ENCODE measurements around the gene CALY. TPM values are rescaled to one million over a fixed set of nuclear protein-coding genes. Genes with fewer than 3 reads are reported as not detected.

CALY gene
- total RNA-seq, 2 experiments from 2014 or later: 3.8 to 3.9 TPM

DNA sequence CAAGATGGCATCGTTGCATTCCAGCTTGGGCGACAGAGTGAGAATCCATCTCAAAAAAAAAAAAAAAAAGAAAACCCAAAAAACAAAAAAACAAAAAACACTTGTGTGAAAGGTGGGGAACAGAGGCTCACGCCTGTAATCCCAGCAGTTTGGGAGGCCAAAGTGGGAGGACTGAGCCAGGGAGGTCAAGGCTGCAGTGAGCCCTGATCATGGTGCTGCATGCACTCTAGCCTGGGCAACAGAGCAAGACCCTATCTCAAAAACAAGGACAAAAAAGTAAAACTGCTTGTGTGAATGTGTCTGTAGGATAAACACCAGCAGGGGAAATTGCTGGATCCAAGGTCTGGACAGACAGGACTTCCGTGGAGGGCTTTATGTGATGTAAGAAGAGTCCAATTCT lies 46.9 kb upstream of the CALY start:
- no peak for DNase-seq
- H3K4me1 Mint-ChIP-seq (ENCODE audit: low read depth): peaks cover 10% of the 10 kb centered on the region
- intact Hi-C loops (cut with DNase I, micrococcal nuclease): no loop called here
- no peak overlapping the region for H3K27ac Mint-ChIP-seq
- ATAC-seq (ENCODE audit: poor library complexity): no peak
- no peaks in the 10 kb centered on the region for H3K36me3 Mint-ChIP-seq (ENCODE audit: low read depth)
- no peaks in the 10 kb centered on the region for H3K27me3 Mint-ChIP-seq
- no peak overlapping the region for H3K4me3 Mint-ChIP-seq
- TF ChIP-seq, protein P1, sequence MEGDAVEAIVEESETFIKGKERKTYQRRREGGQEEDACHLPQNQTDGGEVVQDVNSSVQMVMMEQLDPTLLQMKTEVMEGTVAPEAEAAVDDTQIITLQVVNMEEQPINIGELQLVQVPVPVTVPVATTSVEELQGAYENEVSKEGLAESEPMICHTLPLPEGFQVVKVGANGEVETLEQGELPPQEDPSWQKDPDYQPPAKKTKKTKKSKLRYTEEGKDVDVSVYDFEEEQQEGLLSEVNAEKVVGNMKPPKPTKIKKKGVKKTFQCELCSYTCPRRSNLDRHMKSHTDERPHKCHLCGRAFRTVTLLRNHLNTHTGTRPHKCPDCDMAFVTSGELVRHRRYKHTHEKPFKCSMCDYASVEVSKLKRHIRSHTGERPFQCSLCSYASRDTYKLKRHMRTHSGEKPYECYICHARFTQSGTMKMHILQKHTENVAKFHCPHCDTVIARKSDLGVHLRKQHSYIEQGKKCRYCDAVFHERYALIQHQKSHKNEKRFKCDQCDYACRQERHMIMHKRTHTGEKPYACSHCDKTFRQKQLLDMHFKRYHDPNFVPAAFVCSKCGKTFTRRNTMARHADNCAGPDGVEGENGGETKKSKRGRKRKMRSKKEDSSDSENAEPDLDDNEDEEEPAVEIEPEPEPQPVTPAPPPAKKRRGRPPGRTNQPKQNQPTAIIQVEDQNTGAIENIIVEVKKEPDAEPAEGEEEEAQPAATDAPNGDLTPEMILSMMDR (IDR thresholded peaks at IDR 0.05): no peak
- Histone ChIP-seq H3K4me3 (ENCODE audit: low read length) (no peak overlapping the region), H3K4me1 (ENCODE audit: insufficient read depth, low read length) (peaks cover 20% of the 10 kb centered on the region), H3K36me3 (ENCODE audit: insufficient read depth, low read length) (peaks cover 3% of the 10 kb centered on the region), H3K27ac (ENCODE audit: low read depth in 1 of 2, low read length in 2 of 2) (no peak overlapping the region), H3K9me3 (ENCODE audit: control insufficient read depth in 1 of 2, insufficient read depth in 1 of 2, low read length in 2 of 2) (no peaks in the 10 kb centered on the region), H3K27me3 (ENCODE audit: control insufficient read depth in 1 of 2, insufficient read depth in 2 of 2, low read length in 2 of 2) (no peaks in the 10 kb centered on the region)
- ChIA-PET POLR2A (no interaction called here), CTCF (no interaction called here)
- H3K9me3 Mint-ChIP-seq: no peaks in the 10 kb centered on the region

DNA sequence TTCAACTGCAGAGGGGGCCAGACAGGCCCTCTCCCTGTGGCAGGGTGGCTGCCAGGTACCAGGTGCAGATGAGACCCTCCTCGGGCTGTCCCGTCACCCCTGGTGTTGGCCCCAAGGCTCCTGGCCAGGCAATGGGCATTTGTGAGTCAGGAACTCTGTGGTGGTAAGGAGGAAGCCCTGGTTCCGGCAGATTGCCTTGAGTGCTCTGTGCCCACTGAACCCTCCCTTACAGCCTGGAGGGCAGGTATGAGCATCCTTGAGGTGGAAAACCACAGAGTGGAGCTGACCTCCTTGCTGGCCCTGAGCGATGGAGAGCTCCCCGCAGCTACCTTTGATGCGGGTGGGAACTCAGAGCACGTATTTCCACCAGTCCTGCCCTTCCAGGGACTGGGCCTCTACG lies 44.3 kb upstream of the CALY start:
- Histone ChIP-seq H3K9me3 (ENCODE audit: control insufficient read depth in 1 of 2, insufficient read depth in 1 of 2, low read length in 2 of 2) (no peaks in the 10 kb centered on the region), H3K4me3 (ENCODE audit: low read length) (no peak overlapping the region), H3K4me1 (ENCODE audit: insufficient read depth, low read length) (peaks cover 27% of the 10 kb centered on the region), H3K36me3 (ENCODE audit: insufficient read depth, low read length) (peaks cover 3% of the 10 kb centered on the region), H3K27me3 (ENCODE audit: control insufficient read depth in 1 of 2, insufficient read depth in 2 of 2, low read length in 2 of 2) (no peaks in the 10 kb centered on the region), H3K27ac (ENCODE audit: low read depth in 1 of 2, low read length in 2 of 2) (no peak overlapping the region)
- Mint-ChIP-seq H3K9me3 (no peaks in the 10 kb centered on the region), H3K27me3 (no peaks in the 10 kb centered on the region), H3K27ac (no peak overlapping the region), H3K36me3 (ENCODE audit: low read depth) (no peaks in the 10 kb centered on the region), H3K4me1 (ENCODE audit: low read depth) (peaks cover 4% of the 10 kb centered on the region), H3K4me3 (peak overlapping the region; percentile 73)
- no peak for ATAC-seq (ENCODE audit: poor library complexity)
- TF ChIP-seq, protein P1 (IDR thresholded peaks at IDR 0.05): no peak
- POLR2A ChIA-PET: no interaction called here
- intact Hi-C loops (cut with DNase I, micrococcal nuclease): loop anchor here in 1 of 2 experiments (1.0 kb wide), 1 partner anchor 11 kb away; no protein-coding TSS in a partner anchor
- peak in 1 of 14 experiments; percentile 24 for DNase-seq
- CTCF ChIA-PET: no interaction called here

DNA sequence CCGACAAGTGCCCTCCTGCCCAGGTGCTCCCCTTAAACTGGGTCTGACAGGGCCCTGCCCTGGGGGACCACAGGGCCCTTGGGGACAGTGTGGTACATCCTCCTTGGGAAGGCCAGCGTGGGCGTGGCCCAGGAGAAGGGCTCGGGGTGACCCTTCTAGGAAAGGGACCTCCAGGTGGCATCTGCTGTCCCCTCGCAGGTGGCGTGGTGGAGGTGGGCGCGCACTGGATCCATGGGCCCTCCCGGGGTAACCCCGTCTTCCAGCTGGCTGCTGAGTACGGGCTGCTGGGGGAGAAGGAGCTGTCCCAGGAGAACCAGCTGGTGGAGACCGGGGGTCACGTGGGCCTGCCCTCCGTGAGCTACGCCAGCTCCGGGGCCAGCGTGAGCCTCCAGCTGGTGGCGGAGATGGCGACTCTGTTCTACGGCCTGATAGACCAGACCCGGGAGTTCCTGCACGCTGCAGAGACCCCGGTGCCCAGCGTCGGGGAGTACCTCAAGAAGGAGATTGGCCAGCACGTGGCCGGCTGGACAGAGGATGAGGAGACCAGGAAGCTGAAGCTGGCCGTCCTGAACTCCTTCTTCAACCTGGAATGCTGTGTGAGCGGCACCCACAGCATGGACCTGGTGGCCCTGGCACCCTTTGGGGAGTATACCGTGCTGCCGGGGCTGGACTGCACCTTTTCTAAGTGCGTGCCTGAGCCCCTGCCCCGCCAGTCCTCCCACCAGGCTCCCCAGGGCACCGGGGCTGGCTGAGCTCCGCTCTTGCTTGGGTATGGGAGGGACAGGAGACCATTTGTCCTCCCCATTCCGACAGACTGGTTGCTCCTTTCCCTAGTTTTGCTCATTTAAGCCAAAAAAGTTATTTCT lies 43.3 kb upstream of the CALY start:
- Histone ChIP-seq H3K4me3 (ENCODE audit: low read length) (peak overlapping the region; percentile 52), H3K27me3 (ENCODE audit: control insufficient read depth in 1 of 2, insufficient read depth in 2 of 2, low read length in 2 of 2) (no peaks in the 10 kb centered on the region), H3K4me1 (ENCODE audit: insufficient read depth, low read length) (peaks cover 27% of the 10 kb centered on the region), H3K9me3 (ENCODE audit: control insufficient read depth in 1 of 2, insufficient read depth in 1 of 2, low read length in 2 of 2) (no peaks in the 10 kb centered on the region), H3K36me3 (ENCODE audit: insufficient read depth, low read length) (peaks cover 3% of the 10 kb centered on the region), H3K27ac (ENCODE audit: low read depth in 1 of 2, low read length in 2 of 2) (no peak overlapping the region)
- Mint-ChIP-seq H3K27ac (no peak overlapping the region), H3K36me3 (ENCODE audit: low read depth) (no peaks in the 10 kb centered on the region), H3K4me3 (peak overlapping the region; percentile 73), H3K9me3 (no peaks in the 10 kb centered on the region), H3K27me3 (no peaks in the 10 kb centered on the region), H3K4me1 (ENCODE audit: low read depth) (peaks cover 4% of the 10 kb centered on the region)
- POLR2A ChIA-PET: interaction anchor here (3.5 kb wide), 1 partner anchor 10 kb away, joined by 19 read pairs; no protein-coding TSS in a partner anchor
- DNase-seq (peak in 1 of 14 experiments; percentile 46), ATAC-seq (ENCODE audit: poor library complexity) (no peak)
- CTCF ChIA-PET: interaction anchor here (0.7 kb wide), 1 partner anchor 50 kb away, joined by 3 read pairs; no protein-coding TSS in a partner anchor
- intact Hi-C loops (cut with DNase I, micrococcal nuclease): loop anchor here (2.0 to 5.0 kb wide), 3 partner anchors 51 to 1073 kb away; partner anchors contain the start of genes INPP5A (in 1 of the 2) and STK32C (in 1 of the 2)
- TF ChIP-seq, protein P1 (IDR thresholded peaks at IDR 0.05): no peak
